Measurements from ENCODE around the gene DIS3L2.

- TF ChIP-seq CTCF (IDR thresholded peaks at IDR 0.05; ENCODE audit: low read length) (no peak), EZH2 (IDR thresholded peaks at IDR 0.05; ENCODE audit: borderline replicate concordance, low read length) (no peak)
These were observed 278.6 kb downstream of the DIS3L2 start for GRCh38 chr2:232239951-232240681.

All from OCI-LY1 (cell line).